ENCODE data around the gene ACOX2.

- TF ChIP-seq EZH2 (IDR thresholded peaks at IDR 0.05), result no peak
- TF ChIP-seq POLR2AphosphoS5 (IDR thresholded peaks at IDR 0.05; ENCODE audit: borderline replicate concordance, low read depth, low read length), result no peak
These were observed 43.9 kb upstream of the ACOX2 start for GRCh38 chr3:58580826-58581327.
